Activated CD4-positive, CD25-positive, alpha-beta regulatory T cell treated with anti-CD3 and anti-CD28 coated beads, Interleukin-2, amount 50 U/mL, for 72 hours (primary cell): ENCODE measurements around the gene CCDC91.
"Not testable (repeated sequence)": the region's sequence is repeated elsewhere in the genome, so short reads cannot be mapped to it uniquely, and the experiment has no call there.

Source experiments
- DNase-seq: peaks from one replicate; pipeline ENCODE4 v3.0.0; 2021

The CCDC91 gene

DNA sequence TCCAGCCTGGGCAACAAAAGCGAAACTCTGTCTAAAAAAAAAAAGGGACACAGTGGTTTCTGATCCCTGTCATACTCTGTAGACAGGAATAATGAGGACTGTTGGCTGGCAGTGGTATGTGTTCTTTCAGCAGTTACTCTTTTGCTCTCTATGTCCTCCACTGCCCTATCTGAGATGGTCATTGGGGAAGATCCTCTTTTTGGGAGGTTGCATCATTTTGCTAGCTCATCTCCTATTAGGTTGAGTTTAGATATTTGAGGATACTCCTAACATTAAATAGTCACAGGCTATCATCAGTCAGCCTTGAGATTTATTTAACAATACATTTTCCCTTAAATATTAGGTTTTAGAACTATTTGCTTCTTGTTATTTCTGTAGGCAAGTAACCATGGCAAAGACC lies 5.9 kb upstream of the CCDC91 start:
- no peak for DNase-seq

- DNase-seq, result no peak
Measured at GRCh38 chr12:28186500-28186899, 3.8 kb upstream of the CCDC91 start.

DNA sequence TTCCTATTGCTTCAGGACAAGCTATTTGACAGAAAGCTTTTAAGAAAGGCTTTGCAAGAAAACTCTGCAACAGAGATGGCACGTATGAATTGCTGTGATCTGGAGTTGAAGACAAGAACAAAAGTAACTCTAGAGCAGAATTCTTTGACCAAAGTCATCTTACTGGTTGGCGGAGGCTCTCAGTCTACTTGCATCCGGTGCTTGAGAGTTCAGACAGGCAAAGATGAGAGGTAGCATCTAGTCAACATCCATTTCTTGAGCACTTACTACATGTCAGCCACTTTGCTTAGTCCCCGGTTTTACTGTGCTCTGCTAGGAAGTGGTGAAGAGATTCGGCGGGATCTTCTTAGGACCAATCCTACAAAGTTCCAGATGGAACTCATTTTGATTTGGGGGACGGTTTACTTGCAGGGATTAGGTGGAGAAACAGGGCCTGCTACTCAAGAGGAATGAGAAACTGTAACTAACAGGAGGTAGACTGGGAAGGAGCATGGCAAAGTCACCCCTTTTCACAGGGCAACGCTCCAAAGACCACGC lies 404 bp upstream of the CCDC91 start:
- no peak for DNase-seq

GRCh38 chr12:28191051-28192048 lies 1.1 kb downstream of the CCDC91 start:
- peak; percentile 36 for DNase-seq

DNA sequence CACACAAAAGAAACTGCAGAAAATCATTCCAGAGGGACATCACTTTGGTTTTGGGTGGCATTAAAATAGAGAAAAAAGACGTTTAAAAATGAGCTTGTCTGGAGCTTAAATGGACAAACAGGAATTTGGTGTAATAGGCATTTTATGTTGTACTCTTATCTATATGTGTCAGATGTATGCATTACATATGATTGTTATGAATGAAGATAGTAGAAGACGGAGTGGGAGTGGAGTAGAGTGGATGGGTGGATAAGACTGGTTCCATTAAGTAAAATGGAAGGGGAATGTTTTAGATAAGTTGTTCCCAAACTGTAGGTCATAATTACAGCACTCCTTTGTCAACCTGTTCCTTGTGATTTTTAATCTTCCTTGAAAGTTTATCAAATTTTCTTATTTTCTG lies 1.9 kb downstream of the CCDC91 start:
- DNase-seq, result no peak

GRCh38 chr12:28194621-28195020 lies 4.4 kb downstream of the CCDC91 start:
- not testable (repeated sequence) for DNase-seq

DNA sequence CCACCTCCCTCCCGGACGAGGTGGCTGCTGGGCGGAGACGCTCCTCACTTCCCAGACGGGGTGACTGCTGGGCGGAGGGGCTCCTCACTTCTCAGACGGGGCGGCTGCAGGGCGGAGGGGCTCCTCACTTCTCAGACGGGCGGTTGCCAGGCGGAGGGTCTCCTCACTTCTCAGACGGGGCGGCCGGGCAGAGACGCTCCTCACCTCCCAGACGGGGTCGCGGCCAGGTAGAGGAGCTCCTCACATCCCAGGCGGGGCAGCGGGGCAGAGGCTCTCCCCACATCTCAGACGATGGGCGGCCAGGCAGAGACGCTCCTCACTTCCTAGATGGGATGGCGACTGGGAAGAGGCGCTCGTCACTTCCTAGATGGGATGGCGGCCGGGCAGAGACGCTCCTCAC lies 10.9 kb downstream of the CCDC91 start:
- not testable (repeated sequence) for DNase-seq

DNA sequence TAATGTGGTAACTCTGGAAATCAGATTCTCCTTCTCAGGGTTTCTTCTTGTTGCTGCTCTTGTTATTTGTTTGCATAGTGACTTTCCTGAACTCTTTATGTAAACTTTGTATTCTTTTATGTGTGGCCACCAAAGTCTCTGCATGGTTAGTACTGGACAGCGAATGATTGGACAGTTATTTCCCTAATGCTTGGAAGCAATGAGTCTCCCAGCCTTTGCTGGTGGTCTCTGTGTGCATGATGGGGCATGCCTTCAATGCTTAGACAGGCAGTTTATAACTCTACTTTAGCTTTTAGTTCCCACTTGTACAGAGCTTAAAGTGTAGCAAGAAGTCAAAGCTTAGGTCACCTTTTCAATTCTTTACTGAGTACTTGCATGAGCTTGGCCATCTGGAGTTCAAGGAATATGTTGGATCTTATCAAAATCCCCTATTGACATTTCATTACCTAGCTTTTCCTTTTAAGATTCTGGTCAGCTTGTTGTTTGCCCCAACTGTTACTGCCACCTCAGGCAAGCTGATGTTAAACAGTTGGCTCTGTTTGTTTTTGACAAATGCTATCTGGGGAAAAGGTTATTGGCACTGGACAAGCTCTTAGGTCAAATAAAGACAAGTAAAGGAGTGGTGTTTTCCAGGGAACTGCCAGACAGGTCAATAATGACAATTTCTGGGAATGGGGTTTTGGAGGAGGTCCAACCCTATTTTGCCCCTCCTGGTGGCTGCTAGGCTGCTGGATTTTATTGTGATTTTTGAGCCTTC lies 12.3 kb downstream of the CCDC91 start:
- no peak for DNase-seq

DNA sequence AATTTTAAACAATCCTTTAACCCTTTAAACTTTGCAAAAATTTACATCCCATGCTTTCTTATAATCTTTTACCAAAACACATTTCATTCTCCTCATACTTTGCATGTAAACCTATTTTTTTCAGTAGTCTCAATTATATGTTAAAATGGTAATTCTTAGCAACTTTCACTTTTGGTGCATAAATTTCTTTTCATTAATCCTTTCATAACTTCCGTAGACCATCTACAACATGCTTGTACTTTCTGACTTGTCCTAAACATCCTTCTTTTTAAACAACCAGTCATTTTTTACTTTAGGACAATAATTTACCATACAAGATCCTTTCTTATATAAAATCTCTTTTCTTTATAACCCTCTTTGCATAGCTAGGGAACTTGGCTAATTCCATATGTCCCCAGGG lies 19.5 kb downstream of the CCDC91 start:
- DNase-seq, result no peak

- DNase-seq, result no peak
Measured at GRCh38 chr12:28212182-28212581, 21.9 kb downstream of the CCDC91 start.

DNA sequence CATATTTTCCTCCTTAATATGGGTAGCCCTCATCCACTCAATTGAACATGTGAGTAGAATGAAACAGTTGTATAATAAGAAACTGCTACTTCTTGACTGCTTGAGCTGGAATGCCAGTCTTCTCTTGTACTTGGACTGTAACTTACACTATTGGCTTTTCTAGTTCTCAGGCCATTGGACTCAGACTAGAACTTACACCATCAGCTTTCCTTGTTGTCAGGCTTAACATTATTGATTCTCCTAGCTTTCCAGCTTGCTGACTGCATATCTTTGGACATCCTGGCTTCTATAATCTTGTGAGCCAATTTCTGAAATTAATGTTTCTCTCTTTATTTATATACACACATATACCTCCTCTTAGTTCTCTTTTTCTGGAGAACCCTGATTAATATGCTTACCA lies 24.8 kb downstream of the CCDC91 start:
- DNase-seq, result no peak

- no peak for DNase-seq
Measured at GRCh38 chr12:28216016-28216415, 25.8 kb downstream of the CCDC91 start.

GRCh38 chr12:28217805-28218204 lies 27.5 kb downstream of the CCDC91 start:
- no peak for DNase-seq

DNA sequence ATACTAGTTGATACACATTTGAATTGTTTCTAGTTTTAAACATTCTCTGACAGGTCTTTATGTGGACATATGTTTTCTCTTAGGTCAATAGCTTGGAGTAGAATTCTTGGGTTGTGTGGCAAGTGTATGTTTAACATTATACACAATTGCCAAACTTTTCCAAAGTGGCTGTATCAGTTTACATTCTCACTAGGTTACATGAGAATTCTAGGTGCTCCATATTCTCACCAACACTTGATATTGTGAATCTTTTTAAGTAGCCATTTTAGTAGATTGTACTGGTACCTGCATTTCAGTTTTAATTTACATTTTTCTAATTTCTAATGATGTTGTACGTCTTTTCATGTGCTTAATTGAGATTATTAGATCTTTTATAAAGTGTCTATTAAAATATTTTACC lies 28.6 kb downstream of the CCDC91 start:
- no peak for DNase-seq

DNA sequence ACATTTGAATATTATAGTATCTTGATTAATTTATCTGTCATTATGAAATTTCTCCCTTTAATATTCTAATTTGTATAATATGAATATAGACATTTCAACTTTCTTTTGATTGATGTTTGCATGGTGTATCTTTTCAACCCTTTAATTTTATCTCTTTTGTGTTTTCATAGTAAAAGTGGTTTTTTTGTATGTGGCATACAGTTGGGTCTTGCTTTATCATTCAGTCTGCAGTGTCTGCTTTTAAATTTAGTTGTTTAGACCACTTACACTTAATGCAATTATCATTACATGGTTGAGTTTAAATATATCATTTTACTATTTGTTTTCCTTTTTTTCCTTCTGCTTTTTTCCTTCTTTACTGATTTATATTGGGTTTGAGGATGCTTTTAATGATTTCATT lies 29.6 kb downstream of the CCDC91 start:
- DNase-seq, result no peak

GRCh38 chr12:28222081-28222700 lies 31.9 kb downstream of the CCDC91 start:
- peak; percentile 53 for DNase-seq

DNA sequence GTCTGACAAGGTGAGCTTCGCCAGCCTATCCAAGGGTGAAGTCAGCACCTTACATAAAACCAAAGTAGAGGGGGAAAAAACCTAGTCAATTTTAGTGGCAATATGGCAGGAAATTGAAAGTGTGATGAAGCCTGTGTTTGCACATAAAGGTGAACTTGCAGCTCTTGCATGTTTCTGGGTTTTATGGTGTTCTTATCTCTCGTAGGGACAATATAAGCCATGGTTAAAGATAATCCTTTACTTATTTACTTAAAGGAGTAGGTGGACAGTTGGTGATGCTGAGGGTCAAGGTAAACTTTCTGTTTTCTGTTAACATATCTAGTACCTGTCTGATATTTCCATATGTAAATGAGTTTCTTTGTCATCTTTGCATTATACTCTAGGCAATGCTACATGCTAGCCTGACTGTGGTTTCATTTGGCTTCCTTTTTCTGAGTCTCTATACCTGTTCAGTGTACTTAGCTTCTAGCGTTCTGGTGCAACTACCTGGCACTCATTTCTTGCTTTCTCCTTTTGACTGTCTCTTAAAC lies 32.8 kb downstream of the CCDC91 start:
- no peak for DNase-seq

DNA sequence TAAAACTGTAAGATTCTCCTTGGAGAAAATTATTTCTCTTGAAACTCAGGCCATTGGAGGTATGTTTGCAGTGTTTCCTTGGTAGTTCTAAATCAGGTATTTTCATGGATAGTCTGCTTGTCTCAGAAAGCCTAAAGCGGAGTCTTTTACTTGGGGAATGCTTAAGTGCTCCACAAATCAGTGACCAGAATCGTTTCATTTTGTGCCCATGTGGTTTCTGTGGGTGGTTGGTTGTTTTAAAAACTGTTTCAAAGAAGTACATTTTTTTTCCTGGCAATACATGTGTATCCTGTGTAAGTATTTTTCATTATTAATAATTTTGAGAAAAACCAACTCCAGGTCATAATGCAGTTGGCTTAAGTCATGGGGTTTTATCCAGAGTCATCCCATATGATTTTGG lies 33.6 kb downstream of the CCDC91 start:
- DNase-seq, result no peak

- no peak for DNase-seq
Measured at GRCh38 chr12:28226705-28227104, 36.4 kb downstream of the CCDC91 start.

- no peak for DNase-seq
Measured at GRCh38 chr12:28227251-28227650, 37.0 kb downstream of the CCDC91 start.

DNA sequence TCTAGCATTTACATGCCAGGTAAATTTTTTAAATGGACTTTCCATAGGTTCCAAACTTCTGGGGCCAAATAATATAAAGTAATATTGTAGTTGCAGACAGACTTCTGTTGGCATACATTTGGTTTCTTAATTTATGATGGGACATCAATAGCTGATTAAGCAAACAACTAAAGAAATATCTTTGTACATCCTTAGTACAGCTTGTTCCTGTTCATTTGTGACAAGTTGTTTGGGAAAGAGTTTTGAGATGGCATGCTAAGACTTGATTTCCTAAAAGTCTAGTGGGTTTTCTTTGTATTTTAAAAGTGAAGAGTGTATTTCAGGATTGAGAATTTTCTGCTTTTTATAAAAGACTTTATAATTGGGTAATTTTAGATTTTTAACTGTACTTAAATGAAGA lies 41.0 kb downstream of the CCDC91 start:
- DNase-seq, result no peak

DNA sequence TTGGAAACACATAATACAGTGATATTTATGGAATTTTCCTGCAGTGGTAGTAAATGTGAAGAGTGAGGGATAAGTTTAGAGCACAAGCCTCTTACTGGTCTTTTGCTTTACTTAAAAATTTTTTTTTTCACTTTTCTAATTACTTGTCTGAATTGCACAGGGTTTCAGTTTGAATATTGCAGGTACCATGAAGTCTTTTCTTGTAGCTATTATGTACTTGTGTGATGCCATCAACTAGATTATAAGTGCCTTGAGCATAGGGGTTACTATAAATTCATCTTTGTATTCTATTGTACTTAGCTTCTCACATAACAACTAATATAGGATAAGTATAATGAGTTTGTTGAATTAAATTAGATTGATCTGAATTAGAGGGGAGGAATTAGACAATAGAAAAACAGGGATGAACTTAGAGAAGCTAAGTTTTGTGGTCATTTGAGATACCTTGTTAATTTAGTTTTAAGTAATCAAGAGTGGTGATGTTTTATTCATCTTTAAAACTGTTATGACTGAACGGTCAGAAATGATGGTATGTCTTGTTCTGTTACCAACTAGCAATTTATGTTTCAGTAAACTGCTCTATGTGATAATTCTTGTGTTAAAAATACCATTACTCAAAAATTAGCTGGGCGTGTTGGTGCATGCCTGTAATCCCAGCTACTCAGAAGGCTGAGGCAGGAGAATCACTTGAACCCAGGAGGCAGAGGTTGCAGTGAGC lies 42.1 kb downstream of the CCDC91 start:
- no peak for DNase-seq
